Endometrial microvascular endothelial cells (primary cell): ENCODE data around the gene GHR. TPM values are rescaled to one million over a fixed set of nuclear protein-coding genes. Genes with fewer than 3 reads are reported as not detected.

Experiments used
- in situ Hi-C: cut with HindIII; loops from 2 replicates; pipeline ENCODE4 v1.10.0; 2017; ENCODE audit warnings: low sequenced_read_pairs, low pct_unique_long_range_greater_than_20kb; ENCODE audit errors: inconsistent ontology term
- total RNA-seq: library from RNA; depleted of rRNA; stranded (reverse); fragments of >200 nt; gene quantifications from one replicate; pipeline ENCODE4 v1.2.3, GENCODE V29; 2015; ENCODE audit errors: inconsistent ontology term

The GHR gene
- total RNA-seq, 1 donor from 2014 or later, result 2.2 TPM

GRCh38 chr5:42454216-42454995 lies 31.2 kb downstream of the GHR start:
- in situ Hi-C loops, result no loop called here

DNA sequence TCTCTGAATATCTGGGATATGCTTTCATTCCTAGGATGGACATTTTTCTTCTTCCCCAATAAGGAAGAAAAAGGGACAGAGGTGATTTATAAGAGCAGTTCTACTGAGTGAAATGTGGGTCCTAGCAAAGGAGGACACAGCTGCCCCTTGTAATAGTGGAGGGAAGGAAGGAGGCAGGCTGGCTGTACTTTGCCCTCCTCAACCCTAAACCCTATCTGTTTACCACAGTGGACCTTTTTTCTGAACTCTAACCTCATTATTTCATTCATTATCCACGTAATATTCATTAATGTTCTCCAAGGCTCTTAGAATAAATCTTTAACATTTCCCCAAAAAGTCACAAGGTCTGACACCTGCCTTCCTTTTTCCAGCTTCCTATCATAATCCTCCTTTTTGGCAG lies 37.8 kb downstream of the GHR start:
- in situ Hi-C loops, result no loop called here

DNA sequence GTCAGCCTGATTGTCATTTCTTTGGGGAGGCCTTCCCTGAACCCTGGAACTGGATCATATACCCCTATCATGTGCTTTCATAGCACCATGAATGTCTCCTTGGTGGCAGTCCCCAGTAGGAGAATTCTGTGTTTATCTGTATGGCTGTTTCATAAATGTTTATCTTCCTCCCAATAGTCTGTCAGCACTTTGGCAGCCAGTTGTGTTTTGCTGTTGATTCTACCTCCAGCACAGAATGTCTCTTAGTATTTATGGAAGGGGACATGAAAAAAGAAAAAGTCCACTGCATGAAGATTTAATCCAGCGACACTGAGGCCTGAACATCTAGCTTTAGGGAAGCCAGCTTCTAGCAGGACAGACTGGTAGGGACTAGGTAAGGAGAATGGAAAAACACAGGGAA lies 38.3 kb downstream of the GHR start:
- in situ Hi-C loops, result no loop called here

DNA sequence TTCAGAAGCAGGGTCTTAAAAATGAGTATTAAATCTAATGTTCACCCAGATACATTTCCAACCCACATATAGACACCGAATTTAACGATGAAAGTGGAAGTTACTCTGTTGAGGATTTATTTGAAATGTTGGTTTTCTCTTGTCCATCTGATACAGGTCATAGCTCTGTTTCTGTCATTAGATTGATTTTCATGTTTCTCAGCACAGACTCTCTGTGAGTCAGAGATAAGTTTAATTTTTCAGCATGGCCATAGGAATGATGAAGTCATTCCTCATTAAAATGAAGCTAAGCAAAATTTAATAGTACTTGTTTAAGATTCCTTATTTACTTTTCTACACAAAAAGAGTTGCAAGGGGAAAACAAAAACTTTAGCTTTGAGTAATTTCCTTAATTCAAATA lies 38.8 kb downstream of the GHR start:
- in situ Hi-C loops, result no loop called here

- in situ Hi-C loops, result no loop called here
Observed at GRCh38 chr5:42467572-42467971, 44.3 kb downstream of the GHR start.

- in situ Hi-C loops, result no loop called here
Observed at GRCh38 chr5:42467981-42468524, 44.8 kb downstream of the GHR start.

- in situ Hi-C loops, result no loop called here
Observed at GRCh38 chr5:42483472-42484154, 60.4 kb downstream of the GHR start.

- in situ Hi-C loops, result no loop called here
Observed at GRCh38 chr5:42487077-42487476, 63.8 kb downstream of the GHR start.

DNA sequence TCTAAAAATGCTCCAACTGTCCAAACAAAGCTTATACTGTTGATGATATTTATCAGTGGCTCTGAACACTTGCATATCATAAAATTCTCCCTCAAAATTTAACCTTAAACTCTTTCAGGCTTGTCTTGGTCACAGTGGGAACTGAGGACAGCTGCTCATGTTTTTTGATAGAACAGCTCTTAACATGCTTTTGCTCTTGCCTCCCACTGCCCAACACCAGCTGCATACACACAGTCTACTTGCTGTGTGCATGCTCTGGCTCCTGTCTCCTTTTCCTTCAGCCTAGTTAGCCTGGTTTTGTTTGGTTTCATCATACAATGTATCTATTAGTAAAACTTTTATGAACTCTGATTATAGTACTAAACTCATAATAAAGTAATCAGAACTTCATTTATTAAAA lies 64.6 kb downstream of the GHR start:
- in situ Hi-C loops, result no loop called here

DNA sequence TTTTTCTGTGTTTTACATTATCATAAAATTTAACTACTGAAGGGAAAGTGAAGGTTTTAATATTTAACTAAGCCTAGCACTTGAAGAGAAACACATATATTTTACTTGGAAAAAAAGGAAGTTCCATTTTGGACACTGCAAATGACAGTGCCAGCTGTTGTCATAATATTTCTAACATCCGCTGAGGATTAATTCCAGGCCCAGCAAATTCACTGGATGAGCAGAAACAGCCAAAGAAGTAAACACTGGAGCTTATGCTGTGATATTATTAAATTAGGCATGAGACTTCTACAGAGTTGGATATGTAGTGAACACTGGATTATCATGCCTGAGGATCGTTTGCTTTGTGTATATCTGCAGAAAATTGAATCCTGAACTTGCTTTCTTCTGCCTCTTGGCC lies 67.6 kb downstream of the GHR start:
- in situ Hi-C loops, result no loop called here

- in situ Hi-C loops, result no loop called here
Observed at GRCh38 chr5:42491699-42492098, 68.5 kb downstream of the GHR start.

DNA sequence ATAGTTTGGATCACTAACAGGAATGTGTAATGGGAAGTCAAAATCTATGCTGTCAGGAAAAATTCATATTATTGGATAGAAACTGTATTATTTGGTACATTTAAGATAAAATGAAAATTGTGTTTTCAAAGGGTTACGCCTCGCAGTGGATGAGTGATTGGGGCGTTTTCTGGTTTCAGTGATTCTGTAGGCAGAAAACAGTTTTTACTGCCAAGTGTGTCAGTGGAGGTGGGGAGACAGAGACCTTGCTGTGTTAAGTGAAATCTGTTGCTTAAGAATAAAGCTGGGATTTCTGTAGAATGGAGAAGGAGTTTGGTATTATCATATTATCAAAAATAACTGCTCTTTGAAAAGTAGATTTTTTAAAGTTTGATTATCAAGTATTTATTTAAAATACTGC lies 69.7 kb downstream of the GHR start:
- in situ Hi-C loops, result no loop called here

DNA sequence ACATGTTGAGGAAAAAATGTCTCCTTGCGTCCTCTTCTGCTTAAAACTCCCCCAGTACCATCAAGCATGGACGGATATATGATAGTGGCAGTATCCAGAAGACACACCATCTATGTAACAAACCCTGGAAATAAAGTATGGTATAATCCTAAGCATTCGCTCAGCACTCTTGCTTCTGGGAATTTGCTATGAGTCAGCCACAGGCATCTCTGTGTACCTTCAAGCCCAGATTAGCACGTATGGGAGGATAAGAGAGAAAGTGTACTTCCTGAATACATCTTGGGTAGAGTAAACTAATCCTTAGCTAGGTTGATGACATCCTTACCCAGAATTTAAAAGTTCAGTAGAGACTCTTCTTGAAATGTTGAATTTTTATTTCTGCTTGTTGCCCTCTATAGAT lies 71.2 kb downstream of the GHR start:
- in situ Hi-C loops, result no loop called here

DNA sequence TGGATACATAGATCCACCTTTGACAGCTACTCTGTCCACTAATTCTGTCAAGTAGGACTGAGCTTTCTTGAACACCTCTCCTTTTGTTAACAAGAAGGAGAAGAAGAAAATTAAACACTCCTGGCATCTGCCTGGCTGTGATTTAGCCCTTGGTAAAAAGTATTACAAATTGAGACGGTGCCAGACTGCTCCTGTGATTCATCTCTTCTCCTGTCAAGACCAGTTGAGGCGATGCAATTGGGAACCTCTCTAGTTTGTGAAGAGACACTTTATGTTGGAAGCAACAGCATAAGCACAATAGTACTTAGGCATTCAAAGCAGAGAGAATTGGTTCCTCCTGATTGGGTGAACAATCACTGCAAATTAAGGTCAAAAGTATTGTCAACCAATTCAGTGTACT lies 72.7 kb downstream of the GHR start:
- in situ Hi-C loops, result no loop called here

- in situ Hi-C loops, result no loop called here
Observed at GRCh38 chr5:42496397-42497156, 73.3 kb downstream of the GHR start.

DNA sequence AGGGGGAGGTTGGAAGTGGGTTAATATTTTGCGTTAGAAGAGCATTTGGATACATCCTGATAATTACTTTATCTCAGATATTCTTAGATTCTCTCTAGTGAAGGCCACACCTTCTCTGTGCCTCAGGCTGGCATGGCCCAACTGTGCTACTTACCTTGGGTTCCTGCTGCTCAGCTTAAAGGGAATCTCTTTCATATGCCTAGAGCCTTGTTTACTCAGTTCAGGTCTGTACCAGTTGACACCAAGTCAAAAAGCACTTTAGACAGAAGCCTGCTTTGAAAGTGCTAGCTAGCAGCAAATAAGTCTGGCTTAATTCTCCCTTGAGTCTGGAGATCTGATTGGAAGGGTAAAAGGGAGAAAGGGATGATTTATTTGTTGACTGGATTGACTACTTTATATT lies 74.8 kb downstream of the GHR start:
- in situ Hi-C loops, result no loop called here

GRCh38 chr5:42499016-42499415 lies 75.8 kb downstream of the GHR start:
- in situ Hi-C loops, result no loop called here

DNA sequence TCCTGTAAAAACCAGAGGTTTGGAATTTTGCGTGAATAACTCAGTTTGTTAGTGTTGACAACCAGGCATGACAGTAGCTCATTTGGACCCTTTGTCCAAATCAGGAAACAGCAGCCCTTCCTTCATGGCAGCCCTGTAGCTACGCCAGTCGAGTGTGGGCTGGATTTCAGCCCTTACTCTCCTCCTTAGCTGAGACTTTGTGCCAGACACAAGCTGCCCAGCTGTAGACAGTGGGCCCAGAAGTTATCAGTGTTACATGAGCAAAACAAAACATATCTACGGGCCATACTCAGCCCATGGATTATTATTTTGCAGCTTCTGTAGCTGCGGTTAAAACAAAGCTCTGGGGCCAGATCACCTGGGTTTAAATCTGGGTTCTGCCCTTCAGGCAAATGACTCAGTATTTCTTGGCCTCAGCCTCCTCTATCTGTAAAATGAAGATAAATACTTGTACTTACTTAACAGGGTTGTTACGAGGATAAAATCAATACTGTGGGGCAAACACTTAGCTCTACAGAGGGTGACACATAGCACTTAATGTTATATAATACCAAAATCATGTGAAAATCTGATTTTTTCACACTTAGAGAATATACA lies 76.9 kb downstream of the GHR start:
- in situ Hi-C loops, result no loop called here
